Measurements from ENCODE around the gene EPN1. TPM values are rescaled to one million over a fixed set of nuclear protein-coding genes. Genes with fewer than 3 reads are reported as not detected.

The EPN1 gene
- total RNA-seq, 1 donor from 2014 or later, result 117 TPM

- H3K27me3 ChIP-seq, result no peaks in the 10 kb centered on the region
- intact Hi-C loops (cut with DNase I), result no loop called here
- DNase-seq (no peak), ATAC-seq (no peak)
- H3K9me3 ChIP-seq, result no peaks in the 10 kb centered on the region
- TF ChIP-seq CTCF (IDR thresholded peaks at IDR 0.05), result no peak
- H3K36me3 ChIP-seq, result peaks cover 62% of the 10 kb centered on the region
- no peak overlapping the region for H3K27ac ChIP-seq
- no peak overlapping the region for H3K4me3 ChIP-seq
- peaks cover 40% of the 10 kb centered on the region for H3K4me1 ChIP-seq
Measured at GRCh38 chr19:55679343-55680257, 4.6 kb downstream of the EPN1 start.

DNA sequence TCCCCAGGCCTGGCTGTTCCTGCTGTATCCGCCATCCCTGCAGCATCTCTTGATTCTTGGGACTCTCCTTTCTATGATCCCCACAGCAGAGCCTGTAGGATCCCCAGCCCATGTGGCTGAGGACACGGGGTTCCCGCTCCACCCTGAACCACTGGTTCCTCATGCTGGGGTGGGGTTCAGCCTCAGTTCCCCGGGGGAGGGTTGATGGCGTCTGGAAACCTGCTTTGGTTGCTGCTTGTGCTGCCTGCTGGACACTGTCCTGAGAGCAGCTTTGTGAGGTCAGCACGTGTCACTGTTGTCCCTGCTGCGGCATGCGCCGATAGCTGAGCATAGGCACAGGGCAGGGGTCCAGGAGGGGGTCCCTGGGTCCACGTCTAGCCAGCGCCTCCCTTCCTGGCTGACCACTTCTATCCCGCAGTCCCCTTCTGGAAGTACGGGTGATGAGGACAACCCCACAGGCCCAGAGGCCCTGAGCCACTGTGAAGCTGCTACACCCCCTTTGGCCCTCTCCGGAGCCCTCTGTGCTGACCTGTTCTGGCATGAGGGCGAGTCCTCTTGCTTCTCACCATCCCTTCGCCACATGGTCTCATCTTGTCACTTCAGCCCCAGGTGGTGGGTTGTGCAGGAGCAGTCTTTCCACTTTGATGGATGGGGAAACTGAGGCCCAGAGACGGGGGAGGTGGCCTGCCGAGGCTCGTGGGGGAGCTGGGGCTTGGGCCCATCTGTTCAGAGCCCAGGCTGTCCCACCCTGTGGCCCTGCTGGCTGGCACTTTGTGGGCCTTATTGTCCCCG, 5.5 kb downstream of the EPN1 start:
- H3K27me3 ChIP-seq, result no peaks in the 10 kb centered on the region
- peaks cover 72% of the 10 kb centered on the region for H3K36me3 ChIP-seq
- ATAC-seq, result no peak
- no peaks in the 10 kb centered on the region for H3K9me3 ChIP-seq
- H3K4me1 ChIP-seq, result peaks cover 41% of the 10 kb centered on the region
- DNase-seq, result no peak
- no peak overlapping the region for H3K27ac ChIP-seq
- H3K4me3 ChIP-seq, result no peak overlapping the region
- intact Hi-C loops (cut with DNase I), result no loop called here
- no peak for TF ChIP-seq CTCF (IDR thresholded peaks at IDR 0.05)

DNA sequence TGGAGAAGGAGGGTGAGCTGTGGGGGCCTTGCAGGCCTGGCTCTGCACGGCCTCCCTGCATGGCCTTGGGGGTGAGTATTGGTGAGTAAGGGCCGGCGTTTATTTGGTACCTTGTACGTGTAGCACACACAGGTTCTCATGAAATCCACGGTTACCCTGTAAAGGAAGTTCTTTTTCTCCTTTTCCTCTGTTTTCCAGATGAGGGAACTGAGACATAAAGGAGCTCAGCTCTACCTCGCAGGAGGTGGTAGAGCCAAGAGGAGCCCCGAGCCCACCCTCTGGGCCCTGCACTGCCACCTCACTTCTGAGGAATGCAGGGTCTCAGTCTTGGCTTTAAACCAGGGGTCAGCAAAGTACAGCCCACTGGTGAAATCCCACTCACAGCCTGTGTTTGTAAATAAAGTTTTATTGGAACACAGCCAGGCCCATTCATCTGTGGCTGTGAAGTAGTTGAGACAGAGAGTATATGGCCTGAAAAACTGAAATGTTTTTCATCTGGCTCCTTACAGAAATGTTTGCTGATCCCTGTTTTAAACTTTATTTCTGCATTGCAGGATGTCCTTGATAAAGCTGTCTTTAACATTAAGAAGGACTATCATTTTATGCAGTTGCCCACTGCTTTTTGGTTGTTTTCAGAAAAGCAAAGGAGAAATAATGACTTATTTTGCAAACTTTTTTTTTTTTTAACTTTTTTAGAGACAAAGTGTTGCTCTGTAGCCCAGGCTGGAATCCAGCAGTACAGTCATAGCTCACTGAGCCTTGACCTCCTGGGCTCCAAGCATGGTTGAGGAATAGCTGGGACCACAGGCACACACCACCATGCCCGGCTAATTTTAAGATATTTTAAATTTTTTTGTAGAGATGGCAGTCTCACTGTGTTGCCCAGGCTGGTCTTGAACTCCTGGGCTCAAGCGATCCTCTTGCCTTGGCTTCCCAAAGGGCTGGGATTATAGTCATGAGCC, 6.4 kb downstream of the EPN1 start:
- peaks cover 33% of the 10 kb centered on the region for H3K4me1 ChIP-seq
- peaks cover 80% of the 10 kb centered on the region for H3K36me3 ChIP-seq
- no peak for TF ChIP-seq CTCF (IDR thresholded peaks at IDR 0.05)
- no peak overlapping the region for H3K4me3 ChIP-seq
- H3K27me3 ChIP-seq, result no peaks in the 10 kb centered on the region
- ATAC-seq (no peak), DNase-seq (no peak)
- no peaks in the 10 kb centered on the region for H3K9me3 ChIP-seq
- no peak overlapping the region for H3K27ac ChIP-seq
- intact Hi-C loops (cut with DNase I), result no loop called here

DNA sequence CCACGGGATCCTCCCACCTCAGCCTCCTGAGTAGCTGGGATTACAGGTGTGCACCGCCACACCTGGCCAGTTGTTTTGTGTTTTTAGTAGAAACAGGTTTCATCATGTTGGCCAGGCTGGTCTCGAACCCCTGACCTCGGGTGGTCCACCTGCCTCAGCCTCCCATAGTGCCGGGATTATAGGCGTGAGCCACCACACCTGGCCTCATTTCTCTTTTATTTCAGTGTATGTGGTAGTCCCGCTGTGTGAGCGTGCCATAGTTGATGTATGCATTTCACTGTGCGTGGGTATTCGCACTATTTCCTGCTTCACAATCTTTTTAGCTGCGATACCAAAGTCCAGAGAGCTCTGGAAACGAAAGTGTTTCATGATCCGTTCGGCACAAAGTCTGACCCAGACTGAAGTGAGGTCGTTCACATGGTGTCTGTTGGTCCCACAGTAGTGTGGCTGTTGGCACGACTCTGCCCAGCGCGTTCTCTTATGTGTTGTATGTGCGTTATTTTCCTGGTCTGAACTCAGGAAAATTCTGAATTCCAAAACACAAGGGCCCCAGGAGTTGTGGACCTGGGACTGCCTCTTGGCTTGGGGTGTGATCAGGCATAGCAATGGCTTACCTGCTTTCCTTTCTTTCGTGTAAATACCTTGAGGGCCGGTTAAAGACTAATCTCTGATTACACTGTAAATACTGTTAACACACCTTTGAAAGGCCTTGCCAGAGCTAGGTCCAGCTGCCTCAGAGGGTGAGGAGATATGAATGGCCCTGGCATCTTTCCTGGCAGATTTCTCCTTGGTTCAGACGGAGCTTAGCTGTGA, 8.6 kb downstream of the EPN1 start:
- H3K9me3 ChIP-seq, result no peaks in the 10 kb centered on the region
- H3K4me1 ChIP-seq, result peaks cover 11% of the 10 kb centered on the region
- no peaks in the 10 kb centered on the region for H3K27me3 ChIP-seq
- H3K4me3 ChIP-seq, result no peak overlapping the region
- DNase-seq (no peak), ATAC-seq (peak; percentile 88)
- peaks cover 85% of the 10 kb centered on the region for H3K36me3 ChIP-seq
- peak overlapping the region; percentile 55 for H3K27ac ChIP-seq
- TF ChIP-seq CTCF (IDR thresholded peaks at IDR 0.05), result no peak
- intact Hi-C loops (cut with DNase I), result no loop called here

Data from upper lobe of right lung (tissue), 1 donor.